Measurements from ENCODE around the gene NOS1AP. TPM values are rescaled to one million over a fixed set of nuclear protein-coding genes. Genes with fewer than 3 reads are reported as not detected.

Gene NOS1AP
- total and polyA plus RNA-seq, 9 donors: 0.50 to 4.4 (median 1.5) TPM

DNA sequence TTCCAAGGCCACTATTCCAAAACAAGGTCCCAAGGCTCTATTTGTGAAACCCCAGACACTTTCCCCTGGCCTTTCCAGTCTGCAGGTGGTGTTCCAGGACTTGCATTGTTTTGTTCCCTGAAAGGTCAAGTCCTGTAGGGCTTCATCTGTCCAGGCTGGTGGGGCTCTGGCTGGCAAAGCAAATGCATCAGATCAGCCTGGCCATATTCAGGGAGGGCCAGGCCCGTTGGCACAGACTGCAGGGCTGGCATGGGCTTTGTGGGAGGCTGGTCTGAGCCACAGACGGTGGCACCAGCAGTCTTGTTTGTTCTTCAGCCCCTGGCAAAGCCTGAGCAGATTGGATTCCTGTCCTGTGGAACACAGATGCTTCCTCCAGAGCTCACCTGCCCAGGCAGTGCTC, 214.2 kb downstream of the NOS1AP start:
- H3K36me3 ChIP-seq: no peaks in the 10 kb centered on the region
- no peaks in the 10 kb centered on the region for H3K9me3 ChIP-seq
- no peak overlapping the region for H3K4me3 ChIP-seq
- WGBS, 3 donors: 66 to 83% (median 74%) methylated on average over 2 of the region's 2 CpGs
- no peak overlapping the region for H3K27ac ChIP-seq
- DNase-seq: no peak
- H3K4me1 ChIP-seq (ENCODE audit: insufficient read depth): no peaks in the 10 kb centered on the region
- TF ChIP-seq POLR2A (IDR thresholded peaks at IDR 0.05) (no peak), EP300 (IDR thresholded peaks at IDR 0.05) (no peak)
- TF ChIP-seq, protein P1, sequence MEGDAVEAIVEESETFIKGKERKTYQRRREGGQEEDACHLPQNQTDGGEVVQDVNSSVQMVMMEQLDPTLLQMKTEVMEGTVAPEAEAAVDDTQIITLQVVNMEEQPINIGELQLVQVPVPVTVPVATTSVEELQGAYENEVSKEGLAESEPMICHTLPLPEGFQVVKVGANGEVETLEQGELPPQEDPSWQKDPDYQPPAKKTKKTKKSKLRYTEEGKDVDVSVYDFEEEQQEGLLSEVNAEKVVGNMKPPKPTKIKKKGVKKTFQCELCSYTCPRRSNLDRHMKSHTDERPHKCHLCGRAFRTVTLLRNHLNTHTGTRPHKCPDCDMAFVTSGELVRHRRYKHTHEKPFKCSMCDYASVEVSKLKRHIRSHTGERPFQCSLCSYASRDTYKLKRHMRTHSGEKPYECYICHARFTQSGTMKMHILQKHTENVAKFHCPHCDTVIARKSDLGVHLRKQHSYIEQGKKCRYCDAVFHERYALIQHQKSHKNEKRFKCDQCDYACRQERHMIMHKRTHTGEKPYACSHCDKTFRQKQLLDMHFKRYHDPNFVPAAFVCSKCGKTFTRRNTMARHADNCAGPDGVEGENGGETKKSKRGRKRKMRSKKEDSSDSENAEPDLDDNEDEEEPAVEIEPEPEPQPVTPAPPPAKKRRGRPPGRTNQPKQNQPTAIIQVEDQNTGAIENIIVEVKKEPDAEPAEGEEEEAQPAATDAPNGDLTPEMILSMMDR (IDR thresholded peaks at IDR 0.05): no peak
- intact Hi-C loops (cut with DNase I): no loop called here
- H3K27me3 ChIP-seq: no peaks in the 10 kb centered on the region

DNA sequence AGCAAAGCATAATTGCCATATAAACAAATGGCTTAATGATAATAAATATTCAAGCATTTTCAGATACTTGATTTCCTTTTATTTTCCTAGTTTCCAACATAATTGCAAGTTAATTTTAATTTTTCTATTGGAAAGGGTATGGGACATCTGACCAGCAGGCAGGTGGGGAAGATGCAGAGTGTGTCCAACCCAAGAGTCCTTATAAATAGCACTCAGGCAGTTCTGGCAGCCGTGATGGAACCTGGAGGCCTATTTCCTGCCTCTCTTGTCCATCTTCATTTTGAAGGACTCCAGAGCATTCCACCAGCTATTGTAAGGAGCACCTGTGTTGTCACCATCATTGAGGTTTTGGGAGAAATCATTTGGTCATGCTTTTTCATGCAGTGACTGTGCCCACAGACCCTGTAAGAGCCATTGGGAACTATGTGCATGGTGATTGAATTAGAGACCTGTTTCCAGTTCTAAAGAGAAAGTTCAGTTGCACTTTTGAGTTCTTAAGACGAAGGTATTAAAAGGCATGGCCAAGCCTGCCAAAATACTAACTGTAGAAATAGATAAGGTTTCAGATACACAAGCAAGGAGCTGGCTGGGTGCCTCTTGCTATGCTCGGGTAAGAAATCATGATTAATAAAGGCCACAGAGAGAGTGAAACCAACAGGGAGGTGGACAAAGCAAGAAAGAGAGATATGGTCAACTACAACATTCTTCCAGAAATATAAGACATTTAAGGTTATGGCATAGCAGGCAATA, 214.9 kb downstream of the NOS1AP start:
- Histone ChIP-seq H3K27ac (no peak overlapping the region), H3K27me3 (no peaks in the 10 kb centered on the region), H3K36me3 (no peaks in the 10 kb centered on the region), H3K4me1 (ENCODE audit: insufficient read depth) (no peaks in the 10 kb centered on the region), H3K9me3 (no peaks in the 10 kb centered on the region), H3K4me3 (no peak overlapping the region)
- TF ChIP-seq EP300 (IDR thresholded peaks at IDR 0.05) (no peak), POLR2A (IDR thresholded peaks at IDR 0.05) (no peak)
- TF ChIP-seq, protein P1 (IDR thresholded peaks at IDR 0.05): no peak
- 37 to 42% (median 39%) methylated on average over 3 of the region's 3 CpGs for WGBS, 3 donors
- DNase-seq: no peak
- intact Hi-C loops (cut with DNase I): no loop called here

DNA sequence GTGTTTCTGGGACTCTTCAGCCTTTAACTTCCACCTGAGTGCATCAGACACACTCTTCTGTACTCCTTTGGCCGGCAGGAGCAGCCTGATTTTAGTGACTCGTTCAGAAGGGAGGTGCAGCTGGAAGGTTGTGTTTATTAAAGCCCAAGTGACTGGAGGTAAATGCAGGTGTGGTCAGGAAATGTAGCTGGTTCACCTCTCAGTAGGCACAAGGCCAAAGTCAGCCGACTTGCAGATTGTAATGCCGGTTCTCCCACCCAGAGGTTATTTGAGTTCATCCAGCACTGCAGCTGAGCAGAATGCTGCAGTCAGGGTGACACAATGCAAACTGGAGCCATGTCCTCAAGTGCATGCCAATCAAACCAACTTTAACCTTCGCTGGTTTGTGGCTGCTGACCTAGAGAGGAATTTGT, 215.7 kb downstream of the NOS1AP start:
- Histone ChIP-seq H3K4me3 (no peak overlapping the region), H3K27me3 (no peaks in the 10 kb centered on the region), H3K27ac (no peak overlapping the region), H3K4me1 (ENCODE audit: insufficient read depth) (no peaks in the 10 kb centered on the region), H3K36me3 (no peaks in the 10 kb centered on the region), H3K9me3 (no peaks in the 10 kb centered on the region)
- intact Hi-C loops (cut with DNase I): no loop called here
- no peak for DNase-seq
- WGBS, 3 donors: 17 to 40% (median 24%) methylated on average over 5 of the region's 5 CpGs
- TF ChIP-seq, protein P1 (IDR thresholded peaks at IDR 0.05): no peak
- TF ChIP-seq POLR2A (IDR thresholded peaks at IDR 0.05) (no peak), EP300 (IDR thresholded peaks at IDR 0.05) (no peak)

DNA sequence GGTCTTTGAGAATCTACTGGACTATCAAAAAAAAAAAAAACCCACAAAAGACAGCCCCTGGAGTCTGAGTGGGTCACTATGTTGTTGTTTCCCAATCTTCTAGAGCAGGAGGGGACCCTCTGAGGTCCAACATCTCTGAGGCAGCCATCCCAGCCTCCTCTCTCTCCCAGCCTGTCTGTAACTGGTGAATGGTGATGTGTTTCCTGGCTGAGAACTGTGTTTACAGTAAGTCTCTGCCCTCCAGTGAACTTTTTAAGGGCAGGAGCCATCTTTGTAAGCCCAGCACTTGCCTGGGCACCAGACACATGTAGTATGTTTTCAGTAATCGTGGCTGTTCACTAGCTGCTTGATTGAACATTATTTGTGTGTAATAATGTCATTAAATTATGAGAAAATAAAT, 221.5 kb downstream of the NOS1AP start:
- 77 to 85% (median 78%) methylated on average over 1 of the region's 1 CpG for WGBS, 3 donors
- no peak for DNase-seq
- intact Hi-C loops (cut with DNase I): no loop called here
- H3K4me1 ChIP-seq (ENCODE audit: insufficient read depth): no peaks in the 10 kb centered on the region
- H3K27me3 ChIP-seq: no peaks in the 10 kb centered on the region
- no peak overlapping the region for H3K27ac ChIP-seq
- TF ChIP-seq POLR2A (IDR thresholded peaks at IDR 0.05) (no peak), EP300 (IDR thresholded peaks at IDR 0.05) (no peak)
- TF ChIP-seq, protein P1 (IDR thresholded peaks at IDR 0.05): no peak
- H3K4me3 ChIP-seq: no peak overlapping the region
- H3K36me3 ChIP-seq: no peaks in the 10 kb centered on the region
- H3K9me3 ChIP-seq: no peaks in the 10 kb centered on the region

All from ovary (tissue), 9 donors.